ENCODE data around the gene IQGAP2. TPM values are rescaled to one million over a fixed set of nuclear protein-coding genes. Genes with fewer than 3 reads are reported as not detected.

The IQGAP2 gene
- polyA plus RNA-seq, 1 donor from 2014 or later = 8.0 TPM

DNA sequence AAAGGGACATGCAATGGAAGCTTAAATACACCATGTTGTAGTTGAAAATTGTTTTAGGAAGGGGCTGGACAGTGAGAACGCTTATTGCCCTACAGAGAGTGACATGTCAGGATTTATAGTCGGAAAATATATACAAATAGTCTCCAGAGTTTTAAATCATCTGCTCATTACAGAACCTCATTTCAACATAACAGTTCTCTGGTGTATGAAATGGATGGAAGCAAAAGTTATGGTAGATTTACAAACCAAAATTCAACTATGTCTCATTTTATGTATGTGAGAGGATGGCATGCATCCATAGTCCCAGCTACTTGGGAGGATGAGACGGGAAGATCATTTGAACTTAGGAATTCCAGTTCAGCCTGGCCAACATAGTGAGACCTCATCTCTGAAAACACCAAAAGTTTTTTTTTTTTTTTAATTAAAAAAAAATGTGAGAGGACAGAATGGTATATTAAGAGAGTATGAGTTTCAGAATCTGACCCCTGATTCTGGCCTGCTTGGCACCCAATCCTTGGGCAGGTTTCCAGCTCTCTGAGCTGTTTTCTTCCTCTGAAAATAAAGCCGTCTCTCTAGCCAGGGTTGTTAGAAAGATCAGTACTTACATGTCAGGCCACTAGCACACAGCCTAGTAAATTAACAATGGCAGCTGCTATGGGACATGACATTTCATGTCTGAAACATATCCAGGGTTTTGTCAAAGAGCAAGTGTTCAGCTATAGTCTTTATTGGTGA is 40.1 kb downstream of the IQGAP2 start:
- peaks cover 2% of the 10 kb centered on the region for H3K27me3 Mint-ChIP-seq
- no peak overlapping the region for H3K27ac Mint-ChIP-seq
- H3K36me3 Mint-ChIP-seq = peaks cover 2% of the 10 kb centered on the region
- no peak overlapping the region for H3K4me3 Mint-ChIP-seq
- peaks cover 0 to 4% (median under 1%) of the 10 kb centered on the region in 3 donors for H3K9me3 Mint-ChIP-seq
- peaks cover 0 to 5% (median 0%) of the 10 kb centered on the region in 3 donors for H3K4me1 Mint-ChIP-seq

- Mint-ChIP-seq H3K4me1 (peaks cover 0 to 5% (median under 1%) of the 10 kb centered on the region in 3 donors), H3K36me3 (peaks cover 2% of the 10 kb centered on the region), H3K27me3 (peaks cover 4% of the 10 kb centered on the region)
Measured at GRCh38 chr5:76445063-76445462, 42.0 kb downstream of the IQGAP2 start.

DNA sequence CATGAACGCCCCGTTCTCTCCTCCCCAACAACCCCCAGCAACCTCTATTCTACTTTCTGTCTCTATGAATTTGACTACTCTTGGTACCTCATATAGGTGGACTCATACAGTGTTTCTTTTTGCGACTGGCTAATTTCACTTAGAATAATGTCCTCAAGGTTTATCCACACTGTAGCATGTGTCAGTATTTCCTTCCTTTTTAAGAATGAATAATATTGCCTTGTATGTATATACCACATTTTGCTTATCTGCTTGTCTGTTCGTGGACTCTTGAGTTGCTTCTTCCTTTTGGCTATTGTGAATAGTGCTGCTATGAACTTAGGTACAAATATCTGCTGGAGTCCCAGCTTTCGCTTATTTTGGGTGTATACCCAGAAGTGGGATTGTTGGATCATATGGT is 42.7 kb downstream of the IQGAP2 start:
- Mint-ChIP-seq H3K9me3 (no peaks in the 10 kb centered on the region), H3K36me3 (peaks cover 3% of the 10 kb centered on the region), H3K27ac (no peak overlapping the region), H3K4me1 (peaks cover 0 to 7% (median 4%) of the 10 kb centered on the region in 3 donors), H3K4me3 (no peak overlapping the region), H3K27me3 (peaks cover 6% of the 10 kb centered on the region)

More at GRCh38 chr5:76445063-76445462, 42.0 kb downstream of the IQGAP2 start:
- no peaks in the 10 kb centered on the region for H3K9me3 Mint-ChIP-seq
- H3K4me3 Mint-ChIP-seq = no peak overlapping the region
- no peak overlapping the region for H3K27ac Mint-ChIP-seq

GRCh38 chr5:76446776-76447175 is 43.7 kb downstream of the IQGAP2 start:
- no peak overlapping the region for H3K27ac Mint-ChIP-seq

GRCh38 chr5:76449606-76450005 is 46.5 kb downstream of the IQGAP2 start:
- H3K4me3 Mint-ChIP-seq = no peak overlapping the region
- H3K4me1 Mint-ChIP-seq = peaks cover 0 to 9% (median 4%) of the 10 kb centered on the region in 3 donors
- H3K27ac Mint-ChIP-seq = no peak overlapping the region
- H3K9me3 Mint-ChIP-seq = no peaks in the 10 kb centered on the region
- H3K36me3 Mint-ChIP-seq = peaks cover 4% of the 10 kb centered on the region
- peaks cover 6% of the 10 kb centered on the region for H3K27me3 Mint-ChIP-seq

More at GRCh38 chr5:76446776-76447175, 43.7 kb downstream of the IQGAP2 start:
- Mint-ChIP-seq H3K4me1 (peaks cover 0 to 9% (median 4%) of the 10 kb centered on the region in 3 donors), H3K27me3 (peaks cover 6% of the 10 kb centered on the region), H3K36me3 (peaks cover 3% of the 10 kb centered on the region), H3K4me3 (no peak overlapping the region), H3K9me3 (no peaks in the 10 kb centered on the region)

GRCh38 chr5:76450054-76450453 is 47.0 kb downstream of the IQGAP2 start:
- Mint-ChIP-seq H3K36me3 (peaks cover 4% of the 10 kb centered on the region), H3K27ac (no peak overlapping the region), H3K27me3 (peaks cover 6% of the 10 kb centered on the region), H3K4me3 (peak overlapping the region in 1 of 4 donors; percentile 4), H3K9me3 (no peaks in the 10 kb centered on the region), H3K4me1 (peaks cover 0 to 9% (median 4%) of the 10 kb centered on the region in 3 donors)

- Mint-ChIP-seq H3K4me3 (no peak overlapping the region), H3K36me3 (peaks cover 7% of the 10 kb centered on the region)
Measured at GRCh38 chr5:76451031-76451701, 48.1 kb downstream of the IQGAP2 start.

DNA sequence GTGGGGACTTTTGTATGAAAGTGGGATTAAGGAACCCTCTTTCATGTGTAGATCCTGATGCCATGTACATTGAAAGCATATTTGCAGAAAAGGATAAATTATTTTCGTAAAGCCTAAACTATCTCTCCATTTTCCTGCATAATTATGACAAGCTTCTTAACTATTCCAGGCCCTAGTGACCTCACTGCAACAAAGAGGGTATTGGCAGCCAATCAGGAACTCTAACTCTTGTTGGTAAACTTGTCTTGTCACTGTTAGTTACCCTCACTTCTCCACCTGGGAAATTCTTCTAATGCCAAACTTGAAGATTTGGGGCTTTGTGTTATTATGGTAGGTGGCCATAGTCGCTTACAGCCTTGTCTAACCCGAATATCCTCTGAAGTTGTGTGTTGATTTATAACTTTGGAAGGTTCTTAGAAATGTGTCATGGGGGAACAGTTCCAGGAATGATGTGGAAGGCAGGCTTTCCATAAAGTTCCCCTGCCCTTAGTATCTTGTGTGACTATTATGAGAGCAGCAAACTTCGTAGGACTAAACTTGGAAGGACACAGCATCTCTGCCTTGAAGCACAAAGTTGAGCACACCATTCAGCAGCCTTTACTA is 52.5 kb downstream of the IQGAP2 start:
- H3K36me3 Mint-ChIP-seq = peaks cover 16% of the 10 kb centered on the region
- H3K4me3 Mint-ChIP-seq = no peak overlapping the region
- no peak overlapping the region for H3K27ac Mint-ChIP-seq
- no peaks in the 10 kb centered on the region for H3K9me3 Mint-ChIP-seq
- no peaks in the 10 kb centered on the region for H3K27me3 Mint-ChIP-seq
- H3K4me1 Mint-ChIP-seq = peaks cover 0 to 6% (median 5%) of the 10 kb centered on the region in 3 donors

More at GRCh38 chr5:76451031-76451701, 48.1 kb downstream of the IQGAP2 start:
- H3K27me3 Mint-ChIP-seq = peaks cover 6% of the 10 kb centered on the region
- no peak overlapping the region for H3K27ac Mint-ChIP-seq
- H3K9me3 Mint-ChIP-seq = no peaks in the 10 kb centered on the region
- peaks cover 0 to 9% (median 4%) of the 10 kb centered on the region in 3 donors for H3K4me1 Mint-ChIP-seq

DNA sequence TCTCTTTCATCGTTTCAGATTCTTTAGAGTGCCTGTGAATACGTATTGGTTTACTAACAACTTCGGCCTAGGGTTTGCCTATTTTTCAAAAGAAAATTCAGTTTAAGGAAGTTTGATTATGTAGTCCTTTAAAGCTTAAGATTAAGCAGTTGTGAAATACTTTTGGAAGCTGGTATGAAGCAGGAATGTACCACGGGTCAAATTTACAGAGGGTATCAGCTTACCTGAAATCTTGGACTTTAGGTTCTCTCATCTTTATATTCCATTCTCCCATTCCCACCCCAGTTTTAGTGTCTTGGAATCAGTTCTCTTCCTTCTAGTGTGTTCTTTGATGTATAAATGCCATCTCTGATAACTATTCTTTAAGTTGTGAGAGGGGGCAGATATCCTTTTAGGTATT is 53.2 kb downstream of the IQGAP2 start:
- no peak overlapping the region for H3K27ac Mint-ChIP-seq
- no peaks in the 10 kb centered on the region for H3K27me3 Mint-ChIP-seq
- peaks cover 0 to 4% (median 1%) of the 10 kb centered on the region in 3 donors for H3K4me1 Mint-ChIP-seq
- H3K9me3 Mint-ChIP-seq = no peaks in the 10 kb centered on the region
- no peak overlapping the region for H3K4me3 Mint-ChIP-seq
- peaks cover 16% of the 10 kb centered on the region for H3K36me3 Mint-ChIP-seq

DNA sequence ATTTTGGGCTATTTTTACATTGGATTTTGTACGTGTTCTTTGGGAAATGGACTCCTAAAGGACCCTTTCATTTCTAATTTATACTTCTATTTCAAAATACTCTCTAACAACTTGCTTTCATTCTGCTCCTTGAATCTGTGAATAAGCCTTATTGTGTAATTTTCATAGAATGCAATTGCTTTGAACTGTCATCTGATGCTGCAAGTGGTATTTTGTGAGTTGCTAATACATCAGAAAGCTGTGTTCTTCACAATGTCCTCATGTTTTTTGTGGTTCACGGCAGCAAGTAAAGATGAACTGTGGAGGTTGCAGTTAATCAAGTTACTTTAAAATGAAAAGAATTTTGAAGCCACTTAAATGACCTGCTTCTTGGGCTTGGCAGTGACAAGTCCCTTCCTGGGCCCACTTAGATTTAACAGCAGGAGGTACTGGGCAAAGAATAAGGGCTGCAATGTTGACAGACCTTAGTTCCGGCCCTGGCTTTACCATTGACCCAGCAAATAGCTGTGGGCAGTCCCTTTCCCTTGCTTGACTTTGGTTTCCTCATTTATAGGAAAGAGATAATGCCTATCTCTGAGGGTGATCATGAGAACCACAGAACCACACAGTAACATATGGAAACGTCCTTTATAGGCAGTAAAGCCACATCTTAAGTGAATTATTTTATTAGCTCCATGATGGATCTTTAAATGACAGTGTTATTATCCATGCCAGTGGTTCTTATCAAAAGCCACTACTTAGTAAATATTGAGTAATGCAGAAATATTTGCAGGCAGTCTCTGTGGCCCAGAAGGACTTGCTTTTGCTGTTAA is 54.8 kb downstream of the IQGAP2 start:
- H3K4me1 Mint-ChIP-seq = peaks cover 0 to 4% (median 0%) of the 10 kb centered on the region in 3 donors
- no peak overlapping the region for H3K27ac Mint-ChIP-seq
- no peaks in the 10 kb centered on the region for H3K27me3 Mint-ChIP-seq
- no peak overlapping the region for H3K4me3 Mint-ChIP-seq
- H3K9me3 Mint-ChIP-seq = no peaks in the 10 kb centered on the region
- peaks cover 21% of the 10 kb centered on the region for H3K36me3 Mint-ChIP-seq

GRCh38 chr5:76458486-76458830 is 55.4 kb downstream of the IQGAP2 start:
- H3K27ac Mint-ChIP-seq = no peak overlapping the region
- H3K9me3 Mint-ChIP-seq = no peaks in the 10 kb centered on the region
- peaks cover 21% of the 10 kb centered on the region for H3K36me3 Mint-ChIP-seq
- no peaks in the 10 kb centered on the region for H3K27me3 Mint-ChIP-seq
- H3K4me1 Mint-ChIP-seq = peaks cover 0 to 4% (median 0%) of the 10 kb centered on the region in 3 donors
- no peak overlapping the region for H3K4me3 Mint-ChIP-seq

DNA sequence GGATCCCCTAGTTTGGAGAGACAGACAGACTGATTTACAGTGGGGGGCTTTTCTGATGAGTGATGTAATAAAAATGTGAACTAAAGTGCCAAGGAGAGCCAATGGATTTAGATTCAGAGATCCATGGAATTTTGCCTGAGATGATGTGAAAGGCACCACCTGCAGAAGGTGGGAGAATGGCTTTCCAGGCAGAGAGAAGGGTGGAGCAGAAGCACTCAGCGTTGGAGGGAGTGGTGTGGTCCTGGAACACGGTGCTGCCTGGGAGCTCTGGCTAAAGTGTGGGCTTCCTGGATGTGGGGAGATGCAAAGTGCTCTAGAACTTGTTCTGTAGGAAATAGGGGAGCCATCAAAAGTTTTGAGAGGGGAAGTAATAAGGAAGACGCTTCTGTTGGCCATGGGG is 57.0 kb downstream of the IQGAP2 start:
- H3K27ac Mint-ChIP-seq = no peak overlapping the region
- no peaks in the 10 kb centered on the region for H3K27me3 Mint-ChIP-seq
- peaks cover 0 to 2% (median 0%) of the 10 kb centered on the region in 3 donors for H3K9me3 Mint-ChIP-seq
- peaks cover 0 to 4% (median 0%) of the 10 kb centered on the region in 3 donors for H3K4me1 Mint-ChIP-seq
- peaks cover 18% of the 10 kb centered on the region for H3K36me3 Mint-ChIP-seq
- no peak overlapping the region for H3K4me3 Mint-ChIP-seq

GRCh38 chr5:76462097-76462667 is 59.1 kb downstream of the IQGAP2 start:
- peaks cover 17% of the 10 kb centered on the region for H3K36me3 Mint-ChIP-seq
- H3K27me3 Mint-ChIP-seq = no peaks in the 10 kb centered on the region
- peaks cover 0 to 2% (median 0%) of the 10 kb centered on the region in 3 donors for H3K9me3 Mint-ChIP-seq
- H3K4me1 Mint-ChIP-seq = peaks cover 0 to 4% (median 0%) of the 10 kb centered on the region in 3 donors
- no peak overlapping the region for H3K4me3 Mint-ChIP-seq
- no peak overlapping the region for H3K27ac Mint-ChIP-seq

- peaks cover 7% of the 10 kb centered on the region for H3K36me3 Mint-ChIP-seq
- no peak overlapping the region for H3K27ac Mint-ChIP-seq
- H3K4me3 Mint-ChIP-seq = no peak overlapping the region
- H3K4me1 Mint-ChIP-seq = no peaks in the 10 kb centered on the region
- no peaks in the 10 kb centered on the region for H3K27me3 Mint-ChIP-seq
- H3K9me3 Mint-ChIP-seq = peaks cover 0 to 2% (median 0%) of the 10 kb centered on the region in 3 donors
Measured at GRCh38 chr5:76467216-76467615, 64.1 kb downstream of the IQGAP2 start.
